PC-3 (cell line): ENCODE data around the gene KCNS3. TPM values are rescaled to one million over a fixed set of nuclear protein-coding genes. Genes with fewer than 3 reads are reported as not detected.

Source experiments
- ATAC-seq: fragments of 200-7000 bp; cut with Tn5 transposase; 2 replicates; pipeline ENCODE4 v1.9.1; 2020; ENCODE audit warnings: mild to moderate bottlenecking, moderate library complexity
- BruUV-seq: library from RNA; stranded (reverse); fragments of 400-500 nt; replicated peaks from 2 replicates; lab custom pipeline; 2021; lab: Mats Ljungman, UMichigan
- CTCF ChIA-PET: fragments of 300-600 bp; sonication (Branson Sonifier 250); formaldehyde crosslinking; loops from one replicate; lab custom pipeline; 2022; ENCODE audit warnings: antibody characterized with exemption; lab: Charles Lee
- POLR2A ChIA-PET: fragments of 300-600 bp; sonication (Branson Sonifier 250); formaldehyde crosslinking; loops from one replicate; lab custom pipeline; 2022; ENCODE audit warnings: antibody characterized with exemption; ENCODE audit not compliant: unreplicated experiment; lab: Charles Lee
- DNase-seq: peaks from one replicate; pipeline ENCODE4 v3.0.0-alpha.2; 2015
- H2AFZ ChIP-seq: fragments of 300-600 bp; sonication (generic); 2 replicates; pipeline ENCODE4 v1.6.0; 2016; ENCODE audit warnings: antibody characterized with exemption, low read length
- H3F3A ChIP-seq: fragments of 300-600 bp; sonication (generic); one replicate; pipeline ENCODE4 v1.6.0; 2017; ENCODE audit warnings: antibody characterized with exemption, low read length, control low read depth, mild to moderate bottlenecking; ENCODE audit not compliant: unreplicated experiment
- H3K27ac ChIP-seq: fragments of 300-600 bp; sonication (generic); 2 replicates; pipeline ENCODE4 v1.5.1; 2016; ENCODE audit warnings: mild to moderate bottlenecking, low read length
- H3K27me3 ChIP-seq: fragments of 300-600 bp; sonication (generic); 2 replicates; pipeline ENCODE4 v1.6.1; 2016; ENCODE audit warnings: low read length, mixed read lengths
- H3K36me3 ChIP-seq: fragments of 300-600 bp; sonication (generic); 2 replicates; pipeline ENCODE4 v1.6.1; 2016; ENCODE audit warnings: low read depth, mixed run types, low read length, mixed read lengths
- H3K4me1 ChIP-seq: fragments of 300-600 bp; sonication (generic); 2 replicates; pipeline ENCODE4 v1.5.1; 2016; ENCODE audit warnings: low read length; ENCODE audit not compliant: insufficient read depth
- H3K4me2 ChIP-seq: fragments of 300-600 bp; sonication (generic); 2 replicates; pipeline ENCODE4 v1.6.0; 2016; ENCODE audit warnings: low read length
- H3K4me3 ChIP-seq: fragments of 300-600 bp; sonication (generic); 2 replicates; pipeline ENCODE4 v1.5.1; 2016; ENCODE audit warnings: mild to moderate bottlenecking, low read length, mixed read lengths
- H3K79me2 ChIP-seq: fragments of 300-600 bp; sonication (generic); 2 replicates; pipeline ENCODE4 v1.6.1; 2017; ENCODE audit warnings: low read length, mixed read lengths
- H3K9ac ChIP-seq: fragments of 300-600 bp; sonication (generic); 2 replicates; pipeline ENCODE4 v1.6.0; 2016; ENCODE audit warnings: mild to moderate bottlenecking, low read length
- H3K9me2 ChIP-seq: fragments of 300-600 bp; sonication (generic); replicated peaks from 2 replicates; pipeline ENCODE4 v1.6.1; 2016; ENCODE audit warnings: mixed run types, low read length, mixed read lengths
- H3K9me3 ChIP-seq: fragments of 300-600 bp; sonication (generic); 2 replicates; pipeline ENCODE4 v1.6.1; 2016; ENCODE audit warnings: low read length, mixed read lengths
- H4K20me1 ChIP-seq: fragments of 300-600 bp; sonication (generic); 2 replicates; pipeline ENCODE4 v1.6.1; 2016; ENCODE audit warnings: low read length, mixed read lengths
- CTCF ChIP-seq: fragments of 300-600 bp; sonication (generic); conservative IDR thresholded peaks from 2 replicates; pipeline ENCODE4 v1.5.1; 2017; ENCODE audit warnings: antibody characterized with exemption, low read depth, mild to moderate bottlenecking, low read length
- EZH2 ChIP-seq: fragments of 300-600 bp; sonication (generic); IDR thresholded peaks from one replicate; pipeline ENCODE4 v1.6.1; 2017; ENCODE audit warnings: antibody characterized with exemption, mild to moderate bottlenecking, low read length; ENCODE audit not compliant: unreplicated experiment
- EZH2phosphoT487 ChIP-seq: fragments of 300-600 bp; sonication (generic); IDR thresholded peaks from 2 replicates; pipeline ENCODE4 v1.6.1; 2018; ENCODE audit warnings: mild to moderate bottlenecking, antibody characterized with exemption, low read length, borderline replicate concordance
- intact Hi-C: fragments of 100-400 bp; cut with micrococcal nuclease; formaldehyde crosslinking; loops from 2 replicates; pipeline ENCODE4 v1.9.0; 2023
- total RNA-seq: library from RNA; depleted of rRNA; stranded (reverse); fragments of >200 nt; gene quantifications from 2 replicates; pipeline ENCODE4 v1.2.3, GENCODE V29; 2014

KCNS3 gene
- total RNA-seq, 1 experiment from 2014 or later: 5.8 TPM

- Histone ChIP-seq H3K4me3 (no peak overlapping the region), H3K9ac (no peak overlapping the region), H3K4me1 (no peaks in the 10 kb centered on the region), H3K36me3 (no peaks in the 10 kb centered on the region), H2AFZ (no peak overlapping the region), H3K9me3 (no peaks in the 10 kb centered on the region), H3K79me2 (no peaks in the 10 kb centered on the region), H3K9me2 (no peaks in the 10 kb centered on the region), H3K27ac (no peak overlapping the region), H3K27me3 (peaks cover 6% of the 10 kb centered on the region; the same call in 1 of the 2 replicates), H3F3A (no peaks in the 10 kb centered on the region), H4K20me1 (no peaks in the 10 kb centered on the region), H3K4me2 (no peak overlapping the region)
- ATAC-seq (no peak), DNase-seq (no peak)
- BruUV-seq: no TSS peak
- ChIA-PET CTCF (no interaction called here), POLR2A (no interaction called here)
- TF ChIP-seq EZH2phosphoT487 (no peak), EZH2 (no peak), CTCF (no peak)
- intact Hi-C loops: loop anchor here (5.0 kb wide), 1 partner anchor 294 kb away; no protein-coding TSS in a partner anchor
These were observed 24.7 kb upstream of the KCNS3 start for GRCh38 chr2:17853799-17854198.

GRCh38 chr2:17857021-17857420 lies 21.4 kb upstream of the KCNS3 start:
- no TSS peak for BruUV-seq
- no peaks in the 10 kb centered on the region for H3K36me3 ChIP-seq
- H3K4me2 ChIP-seq: no peak overlapping the region; the same call in 1 of the 2 replicates
- ChIA-PET POLR2A (no interaction called here), CTCF (interaction anchor here (0.5 kb wide), 1 partner anchor 489 kb away, joined by 3 read pairs; no protein-coding TSS in a partner anchor)
- H3K27ac ChIP-seq: no peak overlapping the region
- no peaks in the 10 kb centered on the region for H3K4me1 ChIP-seq
- no peak for ATAC-seq
- no peaks in the 10 kb centered on the region for H3K79me2 ChIP-seq
- no peak for TF ChIP-seq EZH2
- TF ChIP-seq EZH2phosphoT487: no peak
- TF ChIP-seq CTCF: no peak
- H4K20me1 ChIP-seq: no peaks in the 10 kb centered on the region
- intact Hi-C loops: no loop called here
- no peaks in the 10 kb centered on the region for H3F3A ChIP-seq
- no peaks in the 10 kb centered on the region for H3K9me2 ChIP-seq
- no peak overlapping the region for H3K4me3 ChIP-seq
- peak; percentile 49 for DNase-seq
- H2AFZ ChIP-seq: no peak overlapping the region
- no peaks in the 10 kb centered on the region for H3K9me3 ChIP-seq
- no peak overlapping the region for H3K9ac ChIP-seq
- peaks cover 9% of the 10 kb centered on the region; the same call in 1 of the 2 replicates for H3K27me3 ChIP-seq

- Histone ChIP-seq H3K9me3 (no peaks in the 10 kb centered on the region), H3F3A (no peaks in the 10 kb centered on the region), H3K9me2 (no peaks in the 10 kb centered on the region), H3K27me3 (peaks cover 9% of the 10 kb centered on the region; the same call in 1 of the 2 replicates), H3K4me2 (no peak overlapping the region), H2AFZ (no peak overlapping the region), H3K79me2 (no peaks in the 10 kb centered on the region), H3K36me3 (no peaks in the 10 kb centered on the region), H3K27ac (no peak overlapping the region), H3K4me3 (no peak overlapping the region), H3K4me1 (no peaks in the 10 kb centered on the region), H4K20me1 (no peaks in the 10 kb centered on the region), H3K9ac (no peak overlapping the region)
- ATAC-seq (no peak), DNase-seq (no peak)
- intact Hi-C loops: no loop called here
- ChIA-PET CTCF (no interaction called here), POLR2A (no interaction called here)
- no TSS peak for BruUV-seq
- TF ChIP-seq CTCF (no peak), EZH2 (no peak), EZH2phosphoT487 (no peak)
These were observed 20.4 kb upstream of the KCNS3 start for GRCh38 chr2:17858064-17858463.
